Calu3 (cell line): ENCODE measurements around the gene DEFB132. TPM values are rescaled to one million over a fixed set of nuclear protein-coding genes. Genes with fewer than 3 reads are reported as not detected.

Experiments used
- BruUV-seq: library from RNA; stranded (reverse); fragments of 400-500 nt; replicated peaks from 2 replicates; lab custom pipeline; 2021; lab: Mats Ljungman, UMichigan
- CTCF ChIA-PET: fragments of 300-600 bp; sonication (Branson Sonifier 250); formaldehyde crosslinking; loops from one replicate; lab custom pipeline; 2022; ENCODE audit warnings: antibody characterized with exemption; lab: Charles Lee
- DNase-seq: peaks from one replicate; pipeline ENCODE4 v3.0.0; 2022
- H3K27ac Mint-ChIP-seq: one replicate; pipeline ENCODE4 v1.8.0; 2022; ENCODE audit warnings: mixed read lengths; ENCODE audit not compliant: unreplicated experiment
- H3K27me3 Mint-ChIP-seq: one replicate; pipeline ENCODE4 v1.8.0; 2022; ENCODE audit warnings: mixed read lengths; ENCODE audit not compliant: unreplicated experiment
- H3K36me3 Mint-ChIP-seq: one replicate; pipeline ENCODE4 v1.8.0; 2022; ENCODE audit warnings: mild to moderate bottlenecking, moderate library complexity, mixed read lengths; ENCODE audit not compliant: insufficient read depth, unreplicated experiment
- H3K4me1 Mint-ChIP-seq: one replicate; pipeline ENCODE4 v1.8.0; 2022; ENCODE audit warnings: mild to moderate bottlenecking, low read depth, mixed read lengths; ENCODE audit not compliant: unreplicated experiment
- H3K4me3 Mint-ChIP-seq: one replicate; pipeline ENCODE4 v1.8.0; 2022; ENCODE audit warnings: mild to moderate bottlenecking, low read depth, moderate library complexity, mixed read lengths; ENCODE audit not compliant: unreplicated experiment
- H3K9me3 Mint-ChIP-seq: one replicate; pipeline ENCODE4 v1.8.0; 2022; ENCODE audit warnings: low read depth, mixed read lengths; ENCODE audit not compliant: unreplicated experiment
- CTCF ChIP-seq: fragments of 200-600 bp; IDR thresholded peaks from one replicate; pipeline ENCODE4 v1.8.0; 2022; ENCODE audit warnings: antibody characterized with exemption; ENCODE audit not compliant: unreplicated experiment
- intact Hi-C: fragments of 100-400 bp; cut with micrococcal nuclease; formaldehyde crosslinking; loops from one replicate; pipeline ENCODE4 v1.10.0; 2022; ENCODE audit not compliant: unreplicated experiment
- total RNA-seq: library from RNA; stranded (reverse); gene quantifications from 2 replicates; pipeline ENCODE4 v1.2.3, GENCODE V29; 2022

The DEFB132 gene
- total RNA-seq, 1 experiment from 2014 or later, result not detected

- peaks cover 49% of the 10 kb centered on the region for H3K27me3 Mint-ChIP-seq
- H3K9me3 Mint-ChIP-seq, result no peaks in the 10 kb centered on the region
- H3K4me1 Mint-ChIP-seq, result peaks cover 7% of the 10 kb centered on the region
- no TSS peak for BruUV-seq
- no peaks in the 10 kb centered on the region for H3K36me3 Mint-ChIP-seq
- intact Hi-C loops, result no loop called here
- H3K27ac Mint-ChIP-seq, result no peak overlapping the region
- CTCF ChIA-PET, result interaction anchor here (0.6 kb wide), 2 partner anchors 54 to 120 kb away, joined by 3 to 5 read pairs; no protein-coding TSS in a partner anchor
- TF ChIP-seq CTCF, result no peak
- no peak overlapping the region for H3K4me3 Mint-ChIP-seq
- DNase-seq, result no peak
Measured at GRCh38 chr20:258269-258858, 840 bp downstream of the DEFB132 start.

- no peaks in the 10 kb centered on the region for H3K36me3 Mint-ChIP-seq
- no peak for TF ChIP-seq CTCF
- BruUV-seq, result no TSS peak
- H3K4me1 Mint-ChIP-seq, result peaks cover 7% of the 10 kb centered on the region
- CTCF ChIA-PET, result interaction anchor here (0.6 kb wide), 2 partner anchors 53 to 119 kb away, joined by 3 to 5 read pairs; no protein-coding TSS in a partner anchor
- intact Hi-C loops, result no loop called here
- H3K27ac Mint-ChIP-seq, result no peak overlapping the region
- peak; percentile 14 for DNase-seq
- no peak overlapping the region for H3K4me3 Mint-ChIP-seq
- no peaks in the 10 kb centered on the region for H3K9me3 Mint-ChIP-seq
- H3K27me3 Mint-ChIP-seq, result peaks cover 49% of the 10 kb centered on the region
Measured at GRCh38 chr20:258963-259362, 1.4 kb downstream of the DEFB132 start.

- no TSS peak for BruUV-seq
- CTCF ChIA-PET, result no interaction called here
- intact Hi-C loops, result no loop called here
- no peak overlapping the region for H3K4me3 Mint-ChIP-seq
- H3K27ac Mint-ChIP-seq, result no peak overlapping the region
- no peak for DNase-seq
- H3K27me3 Mint-ChIP-seq, result peaks cover 49% of the 10 kb centered on the region
- no peaks in the 10 kb centered on the region for H3K36me3 Mint-ChIP-seq
- no peak for TF ChIP-seq CTCF
- H3K9me3 Mint-ChIP-seq, result no peaks in the 10 kb centered on the region
- peaks cover 7% of the 10 kb centered on the region for H3K4me1 Mint-ChIP-seq
Measured at GRCh38 chr20:259981-260380, 2.5 kb downstream of the DEFB132 start.

- no peak for DNase-seq
- Mint-ChIP-seq H3K4me1 (peaks cover 11% of the 10 kb centered on the region), H3K27ac (no peak overlapping the region), H3K9me3 (no peaks in the 10 kb centered on the region), H3K4me3 (no peak overlapping the region), H3K36me3 (no peaks in the 10 kb centered on the region), H3K27me3 (peaks cover 22% of the 10 kb centered on the region)
- intact Hi-C loops, result no loop called here
- CTCF ChIA-PET, result no interaction called here
- no TSS peak for BruUV-seq
- TF ChIP-seq CTCF, result no peak
Measured at GRCh38 chr20:263701-264100, 6.2 kb downstream of the DEFB132 start.
